Stimulated activated CD8-positive, alpha-beta memory T cell treated with anti-CD3 and anti-CD28 coated beads, Interleukin-15, amount 100 ng/mL, for 4 hours (primary cell): ENCODE measurements around the gene MRPL43.
"Not testable (repeated sequence)": the region's sequence is repeated elsewhere in the genome, so short reads cannot be mapped to it uniquely, and the experiment has no call there.

Source experiments
- DNase-seq, 2 donors: peaks; one replicate each; pipeline ENCODE4 v3.0.0-alpha.2; 2020; ENCODE audit warnings: low read depth in 2 of 2

The MRPL43 gene

DNA sequence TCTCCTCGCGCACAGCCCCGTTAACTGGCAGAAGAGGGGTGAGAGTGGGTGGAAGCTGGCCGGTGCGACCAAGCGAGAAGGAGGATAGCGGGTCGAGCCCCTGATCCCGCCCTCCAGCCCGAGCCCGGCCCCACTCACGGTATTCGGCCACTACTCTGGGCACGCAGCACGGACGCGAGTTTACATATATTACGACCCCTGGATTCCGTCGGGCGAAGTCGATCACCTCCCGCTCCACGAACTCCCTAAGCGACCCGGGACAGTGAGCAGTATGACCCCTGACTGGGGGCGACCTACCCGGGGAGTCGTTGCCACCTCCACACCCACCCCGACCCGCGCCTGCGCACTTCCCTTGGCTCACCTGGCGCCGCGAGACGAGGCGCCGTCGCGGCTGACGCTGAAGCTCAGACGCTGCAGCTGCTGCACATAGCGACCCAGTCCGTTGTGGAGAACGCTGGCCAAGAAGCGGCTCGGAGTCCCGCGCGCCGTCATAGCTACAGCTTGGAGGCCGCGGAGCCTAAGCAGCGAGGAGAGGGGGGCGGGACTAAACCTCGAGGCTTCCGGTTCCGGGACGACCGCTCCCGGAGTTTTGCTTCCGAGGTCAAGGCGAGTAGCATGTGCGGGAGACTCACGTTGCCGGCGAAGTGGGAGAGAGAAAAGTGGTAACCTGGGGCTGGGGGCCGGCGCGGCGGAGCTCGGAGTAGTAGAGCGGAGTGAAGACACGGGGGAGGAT is at the start of gene MRPL43, which contains the start of gene TWNK:
Gene MRPL43 (minus strand): TSS at position 546 of the 733 bp plus-strand sequence. CDS start 54 bp downstream, at position 492.
Gene TWNK (plus strand): TSS at position 592 of the 733 bp plus-strand sequence. CDS start 668 bp downstream, outside the sequence.
- DNase-seq = peak; percentile 68 to 74

DNA sequence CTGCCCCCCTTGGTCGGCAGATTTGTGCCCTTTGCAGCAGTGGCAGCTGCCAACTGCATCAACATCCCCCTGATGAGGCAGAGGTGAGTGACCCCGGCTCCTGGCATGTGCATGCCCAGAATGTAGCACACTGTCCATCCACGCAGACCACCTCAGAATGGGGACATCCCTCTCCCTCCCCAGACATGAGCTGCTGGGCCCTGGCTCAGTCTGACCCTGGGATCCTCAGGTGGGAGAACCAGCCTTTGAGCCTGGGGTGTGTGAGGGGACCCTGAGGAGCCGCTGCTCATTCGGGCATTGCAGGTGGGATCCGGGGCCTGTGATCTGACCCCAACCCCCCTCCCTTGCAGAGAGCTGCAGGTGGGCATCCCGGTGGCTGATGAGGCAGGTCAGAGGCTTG is 49.4 kb upstream of the MRPL43 start:
- DNase-seq = no peak

DNA sequence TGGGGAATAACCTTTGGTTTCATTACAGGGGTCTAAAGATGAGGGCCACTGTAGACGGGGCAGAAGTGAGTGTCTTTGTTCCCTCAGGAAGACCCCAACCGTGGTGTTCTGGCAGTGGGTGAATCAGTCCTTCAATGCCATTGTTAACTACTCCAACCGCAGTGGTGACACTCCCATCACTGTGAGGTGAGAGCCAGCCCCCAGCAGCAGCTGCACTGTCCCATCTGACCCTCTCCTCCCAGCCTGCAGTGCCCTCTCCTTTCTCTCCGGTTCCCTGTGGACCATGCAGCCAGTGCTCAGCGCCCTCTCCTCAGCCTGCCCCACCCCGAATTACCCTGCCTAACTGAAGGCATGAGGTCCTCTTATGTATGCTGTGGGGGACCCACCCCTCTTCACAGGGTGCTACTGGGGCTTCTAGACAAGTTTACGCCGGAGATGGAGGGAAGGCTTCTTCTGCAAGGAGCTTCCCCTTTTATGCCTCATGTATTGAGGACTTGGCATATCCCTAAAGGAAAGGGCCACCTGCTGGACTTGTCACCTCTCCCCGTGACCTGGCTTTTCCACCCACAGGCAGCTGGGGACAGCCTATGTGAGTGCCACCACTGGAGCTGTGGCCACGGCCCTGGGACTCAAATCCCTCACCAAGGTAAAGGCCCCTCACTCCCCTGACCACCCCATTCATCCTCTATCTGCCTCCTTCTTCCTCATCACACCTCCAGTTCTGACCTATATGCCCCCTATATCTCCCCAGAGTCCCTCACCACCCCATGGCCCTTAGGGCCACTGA is 48.8 kb upstream of the MRPL43 start:
- DNase-seq = no peak

DNA sequence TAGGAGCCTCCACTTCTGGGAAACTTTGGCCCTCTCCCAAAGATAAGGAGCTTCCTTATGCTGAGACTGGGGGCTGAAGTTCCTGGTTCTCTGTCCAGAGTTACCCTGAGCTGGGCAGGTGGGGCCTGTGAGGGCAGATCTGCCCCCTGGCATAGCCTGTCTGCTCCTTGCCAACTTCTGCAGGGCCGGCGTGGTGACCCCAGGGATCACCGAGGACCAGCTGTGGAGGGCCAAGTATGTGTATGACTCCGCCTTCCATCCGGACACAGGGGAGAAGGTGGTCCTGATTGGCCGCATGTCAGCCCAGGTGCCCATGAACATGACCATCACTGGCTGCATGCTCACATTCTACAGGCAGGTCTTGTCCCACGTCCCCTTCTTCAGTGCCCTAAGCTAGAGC is 48.0 kb upstream of the MRPL43 start:
- DNase-seq = no peak

DNA sequence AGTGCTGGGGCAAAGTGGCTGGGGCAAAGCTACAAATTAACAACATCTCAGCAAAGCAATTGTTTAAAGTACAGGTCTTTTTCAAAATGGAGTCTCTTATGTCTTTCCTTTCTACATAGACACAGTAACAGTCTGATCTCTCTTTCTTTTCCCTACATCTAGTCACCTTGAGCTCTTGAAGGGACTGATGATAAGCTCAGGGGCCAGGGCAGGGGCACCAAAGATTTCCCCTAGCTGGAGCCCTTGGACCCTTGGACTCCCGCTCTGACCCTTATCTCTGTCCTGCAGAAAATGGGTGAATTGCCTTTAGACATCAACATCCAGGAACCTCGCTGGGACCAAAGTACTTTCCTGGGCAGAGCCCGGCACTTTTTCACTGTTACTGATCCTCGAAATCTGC is 47.1 kb upstream of the MRPL43 start:
- not testable (repeated sequence) for DNase-seq

DNA sequence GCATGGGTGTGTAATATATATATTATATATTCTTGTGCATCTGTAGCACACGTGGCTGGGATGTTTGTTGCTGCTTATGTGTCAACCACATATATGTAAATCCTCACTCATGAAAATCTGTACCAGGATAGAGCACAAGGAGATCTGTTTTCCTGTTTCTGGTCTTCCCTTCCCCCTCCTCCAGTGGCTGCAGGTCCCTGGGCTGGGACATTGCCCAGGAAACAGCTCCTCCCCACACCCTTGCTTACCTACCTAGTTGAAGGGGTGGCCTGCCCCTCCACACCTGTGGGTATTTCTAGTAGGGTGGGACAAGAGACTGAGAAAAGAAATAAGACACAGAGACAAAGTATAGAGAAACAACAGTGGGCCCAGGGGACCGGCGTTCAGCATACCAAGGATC is 46.0 kb upstream of the MRPL43 start:
- DNase-seq = no peak

DNA sequence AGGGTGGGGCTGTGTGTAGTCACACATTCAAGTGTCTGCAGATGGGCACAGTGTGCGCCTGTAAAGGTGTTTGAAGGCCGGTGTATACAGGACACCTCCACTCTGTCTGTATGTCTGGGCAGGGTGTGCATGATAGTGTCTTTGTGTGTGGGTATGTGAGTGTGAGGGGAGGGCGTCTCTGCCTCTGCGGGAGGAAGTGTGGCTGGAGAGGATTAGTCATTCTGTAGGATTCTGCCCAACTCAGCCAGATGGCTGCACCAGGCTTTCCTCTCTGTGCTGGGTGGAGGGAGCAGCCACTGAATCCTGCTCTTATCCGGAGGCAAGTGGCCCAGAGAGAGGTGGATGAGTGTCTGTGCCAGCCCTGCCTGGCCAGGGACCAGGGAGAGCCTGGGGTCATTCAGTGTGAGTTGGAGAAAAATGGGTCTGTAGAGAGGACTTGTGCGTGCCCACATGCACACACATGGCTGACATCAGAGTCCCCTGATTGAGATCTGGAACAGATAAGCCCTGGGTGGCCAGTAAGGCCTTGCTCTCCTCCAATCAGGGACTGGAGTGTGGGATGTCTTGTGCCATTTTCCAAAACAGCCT is 45.4 kb upstream of the MRPL43 start:
- DNase-seq = peak; percentile 45 to 59

DNA sequence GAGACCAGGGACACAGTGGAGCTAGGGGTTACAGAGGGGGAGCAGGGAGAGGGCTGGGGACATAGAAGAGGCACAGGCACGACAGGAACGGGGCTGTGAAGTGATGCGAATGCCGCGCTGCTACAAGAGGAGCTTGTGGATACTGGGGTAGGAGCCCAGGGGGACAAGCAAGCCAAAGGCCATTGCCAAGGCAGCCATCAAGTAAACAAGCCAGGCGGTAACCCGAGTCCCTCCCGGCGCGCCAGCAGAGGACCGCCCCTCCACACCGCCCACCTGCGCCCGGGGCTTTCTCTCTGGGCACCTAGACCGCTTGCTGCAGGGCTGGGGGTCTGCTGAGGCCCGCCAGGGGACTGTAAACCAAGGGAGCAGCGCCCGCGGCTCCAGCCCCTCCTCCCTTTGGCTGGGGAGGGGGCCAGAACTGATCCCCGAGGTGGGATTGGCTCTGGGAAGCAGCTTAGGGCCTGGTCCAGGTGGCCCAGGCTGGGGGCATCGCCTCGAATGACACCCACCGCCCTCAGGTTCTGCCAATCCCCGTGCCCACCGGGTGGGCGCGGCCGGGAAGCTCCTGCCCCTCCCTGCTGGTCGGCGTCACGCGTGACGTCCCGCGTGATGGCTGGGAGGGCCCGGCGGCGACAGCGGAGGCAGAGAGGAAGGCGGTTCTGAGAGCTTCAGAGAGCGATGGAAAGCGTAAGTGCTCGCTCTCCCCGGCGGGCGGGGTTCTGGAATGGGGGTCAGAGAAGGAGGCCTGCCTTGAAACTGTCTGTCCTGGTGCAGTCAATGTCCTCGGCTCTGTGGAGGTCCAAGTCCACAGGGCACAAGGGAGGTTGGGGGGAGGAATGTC is 44.7 kb upstream of the MRPL43 start:
- DNase-seq = peak; percentile 52 to 67

DNA sequence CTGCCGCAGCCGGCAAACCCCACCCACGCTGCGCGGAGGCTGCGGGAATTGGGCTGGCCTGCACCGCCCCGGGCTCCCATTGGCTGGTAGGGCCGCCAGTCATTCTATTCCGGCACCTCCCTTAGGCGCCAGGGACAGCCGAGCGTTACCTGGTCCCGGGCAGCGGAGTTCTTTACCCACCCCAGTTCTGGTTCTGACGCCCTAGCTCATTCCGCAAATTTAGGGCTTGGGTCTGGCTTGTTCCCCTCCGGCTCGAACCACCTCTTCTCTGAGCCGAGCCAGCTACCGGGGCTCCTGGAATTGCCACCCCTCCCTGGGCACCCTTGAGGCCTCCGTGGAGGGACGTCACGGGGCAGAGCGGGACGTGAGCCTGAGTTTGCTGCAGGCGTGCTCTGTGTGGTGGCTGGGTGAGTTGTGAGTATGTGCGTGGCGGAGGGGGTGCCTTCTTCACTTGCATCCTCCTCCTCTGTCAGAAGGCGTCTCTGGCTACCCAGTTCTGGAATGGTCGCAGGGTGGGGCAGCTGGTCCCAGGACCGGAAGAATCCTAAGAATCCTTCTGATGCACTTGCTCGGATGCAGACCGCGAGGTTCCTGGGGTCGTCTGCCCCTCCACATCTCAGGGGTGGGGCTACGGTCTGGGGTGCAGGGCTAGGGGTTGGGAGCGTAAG is 44.0 kb upstream of the MRPL43 start, which contains the start of the genes PDZD7 and SFXN3:
Gene PDZD7 (minus strand): TSS at position 2 of the 668 bp plus-strand sequence. CDS start 910 bp downstream, outside the sequence.
Gene SFXN3 (plus strand): TSS at position 107 of the 668 bp plus-strand sequence. CDS start 3,461 bp downstream, outside the sequence.
- DNase-seq = peak; percentile 90 to 92

DNA sequence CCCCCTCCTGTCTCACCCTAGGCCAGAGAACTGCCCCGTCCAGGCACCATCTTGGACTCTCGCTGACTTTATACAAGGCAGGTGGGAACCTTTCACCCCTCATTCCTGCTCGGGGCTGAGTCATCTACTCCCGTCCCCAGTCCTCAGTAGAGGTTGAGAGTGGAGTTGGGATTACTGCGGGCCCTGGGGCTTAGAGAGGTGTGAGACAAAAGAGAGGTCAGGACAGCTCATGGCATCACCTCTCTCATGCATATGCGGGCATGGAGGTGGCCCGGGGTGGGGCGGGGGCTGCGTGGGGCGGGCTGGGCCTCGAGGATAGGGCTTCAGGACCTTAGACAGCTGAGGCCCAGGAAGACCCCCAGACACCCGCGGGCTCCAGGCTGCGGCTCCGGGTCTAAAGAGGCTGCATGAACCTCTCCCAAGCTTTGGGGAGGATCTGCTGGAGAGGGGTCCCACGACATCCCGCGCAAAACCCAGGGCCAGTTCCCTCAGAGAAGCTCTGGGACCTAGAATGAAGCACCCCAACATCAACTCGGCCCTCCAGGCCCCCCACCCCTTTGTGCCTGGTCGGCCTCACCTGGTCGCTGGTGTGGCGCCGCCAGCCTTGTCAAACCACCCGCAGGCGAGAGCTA is 43.3 kb upstream of the MRPL43 start:
- no peak for DNase-seq

DNA sequence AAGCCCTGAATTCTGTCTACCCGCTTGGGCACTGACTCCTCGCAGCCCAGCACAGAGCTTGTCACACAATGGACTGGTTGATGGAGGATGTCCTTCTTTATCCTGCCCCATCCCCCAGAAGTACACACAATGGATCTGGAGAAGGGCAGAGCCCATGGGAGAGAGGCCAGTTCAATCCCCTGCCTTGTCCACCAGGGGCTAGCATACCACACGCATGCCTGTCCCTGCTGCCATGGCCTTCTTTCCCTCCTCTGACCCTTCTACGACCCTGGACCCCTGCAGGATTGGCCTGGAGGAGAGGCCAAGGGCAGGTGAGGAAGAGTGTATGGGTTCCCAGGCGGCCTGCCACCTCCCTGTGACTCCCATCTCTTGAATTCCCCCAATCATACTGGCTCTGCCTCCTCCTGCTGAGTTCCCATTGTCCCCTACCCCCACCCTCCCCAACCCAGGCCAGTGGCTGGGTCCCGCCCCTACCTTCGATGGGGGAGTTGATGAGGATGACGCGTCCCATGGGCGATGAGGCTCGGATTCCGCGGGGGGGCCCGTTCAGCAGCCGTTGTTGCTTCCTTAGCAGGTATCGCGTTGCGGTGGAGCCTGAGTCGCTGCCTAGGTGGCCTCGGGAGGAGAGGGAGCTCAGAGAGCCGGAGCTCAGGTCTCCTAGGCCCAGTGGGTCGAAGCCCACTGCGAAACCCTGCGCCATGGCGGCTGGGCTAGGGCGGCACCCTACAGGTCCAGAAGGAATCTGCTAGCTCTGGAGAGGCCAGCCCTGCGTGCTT is 42.4 kb upstream of the MRPL43 start:
- no peak for DNase-seq

DNA sequence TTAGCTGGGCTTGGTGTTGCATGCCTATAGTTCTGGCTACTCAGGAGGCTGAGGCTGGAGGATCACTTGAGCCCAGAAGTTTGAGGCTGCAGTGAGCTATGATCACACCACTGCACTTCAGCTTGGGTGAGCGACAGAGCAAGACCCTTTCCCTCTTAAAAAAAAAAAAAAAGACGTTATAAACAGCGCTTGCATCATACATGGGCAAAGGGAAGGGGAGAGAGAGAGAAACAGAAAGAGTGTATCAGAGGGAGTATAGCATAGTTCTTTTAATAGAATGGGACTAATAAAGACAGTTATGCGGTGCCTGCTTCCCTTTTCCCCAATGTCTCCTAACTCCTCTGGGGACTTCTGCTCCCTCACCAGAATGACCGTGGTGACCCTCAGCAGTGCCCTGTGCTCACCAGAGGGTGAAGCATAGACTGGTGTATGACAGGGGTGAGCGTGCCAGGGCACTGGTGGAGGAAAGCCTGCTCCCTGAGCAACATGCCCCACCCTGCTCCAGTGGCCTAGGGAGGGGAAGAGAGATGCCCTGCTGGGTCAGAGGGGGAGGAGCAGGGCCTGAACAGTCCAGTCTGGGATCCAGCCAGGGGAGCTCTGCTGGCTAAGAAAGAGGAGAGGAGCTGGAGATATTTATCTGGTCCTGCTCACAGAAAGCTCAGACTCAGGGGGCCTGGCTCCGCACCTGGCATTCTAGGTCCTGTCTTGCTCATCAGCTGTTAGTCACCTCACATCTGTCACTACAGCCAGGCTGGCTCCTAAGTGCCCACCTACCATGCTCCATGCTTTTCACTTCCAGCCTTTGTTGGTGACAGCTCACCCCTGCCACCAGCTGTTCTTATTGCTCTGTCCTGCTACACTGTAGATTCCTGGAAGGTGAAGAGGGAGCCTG is 41.4 kb upstream of the MRPL43 start:
- DNase-seq = no peak

DNA sequence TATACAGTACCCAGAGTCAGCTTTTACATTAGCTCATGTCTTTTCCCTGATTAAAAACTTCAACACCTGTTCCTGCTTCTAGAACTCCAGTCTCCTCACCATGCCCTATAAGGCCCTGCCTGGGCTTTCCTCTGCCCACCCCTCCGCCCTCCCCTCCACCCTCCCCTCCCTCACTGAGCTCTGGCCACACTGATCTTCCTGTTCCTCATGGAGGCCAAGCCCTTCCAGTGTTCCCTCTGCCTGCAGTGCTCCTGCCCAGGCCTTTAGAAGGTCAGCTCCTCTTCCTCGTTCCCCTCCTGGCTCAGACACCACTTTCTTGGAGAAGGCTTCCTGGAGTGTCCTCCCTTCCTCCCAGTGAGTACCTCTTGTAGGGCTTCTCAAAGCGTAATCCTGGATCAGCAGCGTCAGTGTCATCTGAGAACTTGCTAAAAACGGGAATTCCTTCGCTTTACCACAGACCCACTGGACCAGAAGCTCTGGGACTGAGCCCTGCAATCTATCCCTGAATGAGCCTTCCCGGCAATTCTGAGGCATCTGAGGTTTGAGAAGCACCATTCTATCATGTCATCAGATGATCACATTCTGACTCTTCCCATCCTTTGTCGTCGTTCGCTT is 39.9 kb upstream of the MRPL43 start:
- no peak for DNase-seq

DNA sequence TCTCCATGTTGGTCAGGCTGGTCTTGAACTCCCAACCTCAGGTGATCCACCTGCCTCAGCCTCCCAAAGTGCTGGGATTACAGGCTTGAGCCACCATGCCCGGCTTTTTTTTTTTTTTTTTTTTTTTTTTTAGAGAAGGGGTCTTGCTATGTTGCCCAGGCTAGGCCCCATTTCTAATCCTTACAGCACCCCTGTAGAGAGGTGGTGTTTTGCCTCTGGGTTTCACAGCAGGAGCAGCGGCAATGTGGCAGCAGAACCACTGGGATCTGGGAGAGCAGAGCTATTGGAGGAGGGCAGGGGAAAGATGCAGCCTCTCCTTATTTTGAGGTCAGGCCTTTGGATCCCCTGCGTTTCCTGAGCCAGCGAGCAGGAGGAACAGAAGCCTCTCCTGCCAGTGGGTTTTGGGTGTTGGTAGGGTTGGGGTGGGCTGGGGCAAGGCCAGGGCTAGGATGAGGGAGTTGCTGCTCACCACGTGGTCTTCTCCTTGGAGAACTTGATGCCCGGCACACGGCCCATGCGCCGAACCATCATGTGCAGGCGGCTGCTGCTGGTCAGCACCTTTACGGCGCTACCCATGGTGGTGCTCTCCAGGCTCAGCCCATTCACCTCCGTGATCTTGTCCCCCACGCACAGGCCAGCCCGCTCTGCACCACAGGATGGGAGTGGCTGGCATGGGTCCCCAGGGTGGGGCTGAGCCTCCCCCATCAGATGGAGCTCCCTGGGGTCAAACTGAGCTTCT is 35.8 kb upstream of the MRPL43 start:
- no peak for DNase-seq

DNA sequence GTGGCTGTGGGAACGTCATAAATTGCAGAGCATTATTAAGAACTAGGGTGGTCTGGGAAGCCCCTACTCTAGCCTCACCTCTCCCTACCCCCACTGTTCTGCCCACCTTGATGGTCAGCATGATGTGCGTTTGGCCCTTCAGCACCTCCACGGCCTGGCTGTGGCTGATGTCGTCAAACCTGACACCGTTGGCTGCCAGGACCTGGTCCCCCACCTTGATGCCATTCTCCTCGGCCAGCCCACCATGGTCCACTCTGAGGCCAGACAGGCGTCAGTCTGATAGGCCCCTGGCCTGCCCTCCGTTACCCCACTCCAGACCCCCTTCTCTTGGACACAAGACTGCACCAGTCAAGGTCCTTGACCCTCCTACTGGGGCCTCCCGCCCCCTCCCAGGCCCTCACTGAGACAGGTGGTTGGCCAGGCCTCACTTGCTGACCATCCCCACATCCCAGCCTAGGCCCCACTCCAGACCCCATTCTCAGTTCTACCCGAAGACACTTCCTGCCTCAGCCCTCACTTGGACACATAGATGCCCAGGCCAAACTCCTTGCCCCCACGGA is 34.5 kb upstream of the MRPL43 start:
- no peak for DNase-seq

DNA sequence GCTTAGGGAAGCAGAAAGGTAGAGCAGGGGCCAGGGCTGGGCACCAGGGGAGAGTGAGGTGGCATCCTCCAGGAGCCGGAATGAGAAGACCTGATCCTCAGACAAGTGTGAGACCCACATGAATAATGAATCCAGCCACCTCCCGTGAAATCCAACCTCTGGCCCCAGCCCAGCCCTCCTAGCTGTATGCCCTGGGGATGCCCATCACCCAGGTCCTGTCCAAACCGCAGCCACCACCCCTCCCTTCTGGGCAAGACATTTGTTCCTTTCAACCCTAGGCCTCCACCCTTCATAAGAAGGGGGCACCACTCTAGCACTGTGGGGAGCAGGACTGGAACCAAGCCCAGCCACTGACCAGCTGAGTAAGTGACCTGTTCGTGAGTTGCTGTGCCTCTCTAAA is 33.9 kb upstream of the MRPL43 start:
- no peak for DNase-seq
